Mesenteric fat pad (tissue), 1 donor: ENCODE data around the gene ACSS1. TPM values are rescaled to one million over a fixed set of nuclear protein-coding genes. Genes with fewer than 3 reads are reported as not detected.

Experiments
- DNase-seq: peaks from one replicate; pipeline ENCODE4 v3.0.0-alpha.2; 2020; ENCODE audit warnings: low spot score
- total RNA-seq: library from RNA; stranded (reverse); fragmentation: NEBNext Ultra II Directional; extraction: Animal tissue kit (Norgen Biotek cat#: 25700); gene quantifications from one replicate; pipeline ENCODE4 v1.2.1, GENCODE V29; 2021
- donor health status: DM: yes; HTN: yes; CAD: no.

Gene ACSS1
- total RNA-seq, 1 donor from 2014 or later: 14.3 TPM

- DNase-seq: no peak
Observed at GRCh38 chr20:25048519-25048952, 9.4 kb downstream of the ACSS1 start.

DNA sequence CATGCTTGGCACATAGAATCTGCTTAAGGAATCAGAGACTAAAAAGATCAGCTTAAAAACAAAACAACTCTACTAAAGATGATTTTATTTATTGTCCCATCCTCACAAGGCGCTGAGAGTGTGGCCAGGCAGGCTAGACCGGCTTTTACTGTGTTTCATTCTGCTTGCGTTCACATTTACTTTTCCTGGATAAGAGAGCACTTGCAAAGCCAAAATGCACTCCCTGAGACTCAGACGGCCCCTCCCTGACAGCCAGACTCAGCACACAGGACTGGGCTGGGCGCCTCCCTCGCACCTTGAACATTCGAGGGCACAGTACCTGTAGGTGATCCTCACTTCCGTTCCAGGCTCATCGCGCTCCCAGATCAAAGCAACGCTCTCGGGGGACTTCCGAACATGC is 10.2 kb downstream of the ACSS1 start:
- no peak for DNase-seq

GRCh38 chr20:25046736-25047666 is 10.9 kb downstream of the ACSS1 start:
- no peak for DNase-seq

- no peak for DNase-seq
Observed at GRCh38 chr20:25046181-25046641, 11.7 kb downstream of the ACSS1 start.

GRCh38 chr20:25045343-25045712 is 12.6 kb downstream of the ACSS1 start:
- DNase-seq: no peak

DNA sequence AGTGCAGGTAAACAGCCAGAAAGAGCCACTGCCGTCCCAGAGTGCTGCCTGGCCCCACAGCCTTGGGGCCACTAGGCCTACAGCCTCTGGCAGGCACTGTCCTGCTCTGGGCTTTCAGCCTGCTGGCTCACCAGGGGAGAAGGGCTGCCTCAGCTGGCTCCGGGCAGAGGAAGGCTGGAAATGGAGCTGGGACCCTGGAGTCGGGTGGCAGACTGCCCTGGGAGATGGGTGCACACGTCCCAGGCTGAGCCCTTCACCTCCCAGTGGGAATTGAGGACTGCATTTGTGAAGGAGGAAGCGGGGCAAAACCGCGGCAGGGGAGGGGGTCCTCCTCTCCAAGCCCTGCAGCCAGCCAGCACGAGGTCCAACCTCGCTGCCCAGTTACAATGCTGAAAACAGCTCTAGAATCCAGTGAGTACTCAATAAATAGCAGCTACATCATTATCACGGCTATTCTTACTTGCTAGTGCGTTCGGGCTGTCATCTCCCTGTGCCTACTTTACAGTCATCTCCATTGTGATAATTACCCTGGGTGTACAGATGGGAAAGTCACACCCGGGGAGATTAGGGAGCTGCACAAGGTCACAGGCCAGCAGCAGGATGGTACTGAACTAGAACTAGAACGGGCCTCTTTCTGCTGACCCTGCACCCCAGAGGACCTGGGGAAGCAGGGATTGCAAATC is 13.1 kb downstream of the ACSS1 start:
- DNase-seq: no peak

GRCh38 chr20:25044261-25044560 is 13.7 kb downstream of the ACSS1 start:
- no peak for DNase-seq

GRCh38 chr20:25043499-25044260 is 14.3 kb downstream of the ACSS1 start:
- DNase-seq: no peak

DNA sequence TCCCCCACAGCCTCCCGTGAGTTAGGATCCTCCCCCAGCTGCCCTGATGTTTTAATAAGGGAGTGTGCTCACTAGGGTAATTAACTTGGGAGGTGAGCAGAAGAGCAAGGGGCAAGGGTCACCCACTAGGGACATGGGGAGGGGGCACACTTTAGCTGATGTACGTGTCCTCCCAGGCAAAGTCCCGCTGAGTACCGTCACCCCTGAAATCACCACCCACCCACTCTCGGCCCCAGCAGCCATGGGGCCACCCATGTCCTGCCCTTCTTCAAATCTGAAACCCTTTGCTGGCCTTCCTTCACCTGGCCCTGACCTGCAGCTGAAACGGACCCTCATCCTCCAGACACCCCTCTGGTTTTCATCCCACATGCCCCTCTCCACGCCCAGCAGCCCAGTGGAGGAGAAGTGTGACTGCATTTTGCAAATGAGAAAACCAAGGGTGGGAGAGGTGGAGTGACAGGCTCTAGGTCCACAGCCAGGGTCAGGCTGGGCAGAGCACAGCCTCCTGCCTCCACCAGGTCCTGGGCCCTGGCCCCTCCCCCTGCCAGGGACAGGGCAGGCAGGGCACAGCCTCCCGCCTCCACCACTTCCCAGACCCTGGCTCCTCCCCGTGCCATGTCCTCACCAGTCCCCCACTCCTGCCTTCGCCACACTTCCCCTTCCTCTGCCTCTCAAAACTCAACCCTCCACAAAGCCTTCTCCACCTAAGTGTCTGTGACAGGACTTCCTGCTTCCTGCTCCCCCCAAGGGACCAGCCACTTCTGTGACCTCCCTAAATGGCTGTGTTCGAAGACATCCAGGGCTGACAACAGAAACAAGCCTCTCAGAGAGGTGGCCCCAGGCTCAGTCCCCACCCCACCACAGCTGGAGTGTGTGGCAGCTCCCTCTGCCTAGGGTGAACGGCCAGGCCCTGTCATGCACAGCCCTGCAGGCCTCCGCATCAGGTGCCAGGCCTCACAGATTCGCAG is 15.1 kb downstream of the ACSS1 start:
- DNase-seq: no peak

DNA sequence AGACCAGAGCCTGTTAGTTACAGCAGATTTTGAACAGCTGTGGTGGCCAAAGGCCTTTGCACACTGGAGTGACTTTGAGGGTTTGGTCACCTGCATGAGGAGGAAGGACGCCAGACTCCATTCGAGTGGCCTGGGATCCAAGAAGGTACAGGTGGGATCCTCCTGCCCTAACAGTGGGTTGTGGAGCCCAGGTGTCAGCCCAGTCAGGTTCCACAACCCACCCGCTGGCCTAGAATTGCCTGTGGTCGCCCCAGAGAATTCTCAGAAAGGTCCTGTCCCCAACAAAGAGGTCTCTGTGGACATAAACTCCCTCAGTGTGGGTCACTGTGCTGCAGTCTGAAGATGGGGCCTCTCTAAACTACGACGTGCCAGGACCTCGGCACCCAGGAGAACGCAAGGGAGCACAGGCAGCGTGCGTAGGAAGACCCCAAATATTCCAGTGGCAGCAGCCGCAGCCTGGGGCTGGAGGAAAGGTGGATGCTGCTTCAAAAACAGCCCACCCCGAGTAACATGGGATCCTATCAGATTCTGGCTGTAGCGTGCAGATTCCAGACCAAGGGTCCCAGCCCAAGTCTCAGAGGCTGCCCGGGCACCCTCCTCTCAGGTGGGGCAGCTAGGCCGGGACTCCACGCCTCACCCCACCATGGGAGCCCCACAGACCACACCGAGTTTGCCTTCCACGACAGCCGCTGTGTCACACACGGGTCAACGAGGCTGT is 16.0 kb downstream of the ACSS1 start:
- no peak for DNase-seq

- DNase-seq: no peak
Observed at GRCh38 chr20:25040438-25040831, 17.5 kb downstream of the ACSS1 start.

DNA sequence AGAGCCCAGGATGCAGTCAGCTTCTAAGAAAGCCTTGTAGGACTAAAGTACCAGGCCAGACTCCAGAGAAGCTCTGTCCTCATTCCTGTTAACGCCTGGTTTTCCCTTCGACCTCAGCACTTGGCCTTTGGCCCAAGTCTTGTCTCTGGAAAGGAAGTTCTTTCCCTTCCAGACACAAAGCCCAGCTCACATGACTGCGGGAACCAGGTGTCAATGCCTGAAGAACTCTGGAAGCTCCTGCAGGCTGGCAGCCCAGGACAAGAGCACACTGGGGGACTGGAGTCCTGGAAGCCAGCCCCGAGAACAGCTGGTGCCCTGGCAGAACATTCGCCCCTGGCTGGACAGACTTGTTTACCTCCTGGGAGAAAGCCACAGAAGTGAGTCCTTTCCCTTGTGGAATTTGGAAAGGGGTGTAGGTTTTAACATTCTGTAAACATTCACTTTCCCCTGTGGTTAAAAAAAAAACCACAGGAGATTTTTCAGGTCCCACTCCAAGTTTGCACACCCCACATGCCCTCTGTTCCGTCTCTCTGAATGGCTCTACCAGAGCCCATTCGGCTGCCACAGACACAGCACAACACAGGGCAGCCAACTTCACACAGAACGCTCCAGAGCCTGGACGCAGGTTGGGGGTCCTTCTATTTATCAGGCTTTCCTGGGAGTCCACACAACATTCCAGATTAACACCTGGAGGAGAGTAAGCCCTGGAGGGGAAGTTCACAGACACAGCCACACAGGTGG is 18.1 kb downstream of the ACSS1 start:
- DNase-seq: no peak

DNA sequence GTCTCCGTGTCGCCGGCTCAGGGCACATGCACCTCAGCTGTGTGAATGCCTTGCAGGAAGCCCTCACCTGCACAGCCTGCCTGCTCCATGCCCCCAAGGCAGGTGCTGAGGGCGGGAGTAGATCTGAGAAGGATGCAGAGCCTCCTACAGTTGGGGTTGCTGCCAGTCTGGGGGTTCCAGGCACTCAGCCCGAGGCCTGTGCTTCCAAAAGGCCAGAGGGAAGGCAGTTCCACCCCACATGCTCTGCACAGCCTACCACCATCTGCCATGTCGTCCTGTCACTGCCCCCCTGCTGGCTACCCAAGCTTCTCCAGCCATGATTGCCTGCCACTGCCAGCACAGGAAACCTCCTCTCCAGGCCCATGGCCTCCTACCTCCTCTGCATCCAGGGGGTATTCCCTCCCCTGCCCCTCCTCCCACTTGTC is 19.3 kb downstream of the ACSS1 start:
- DNase-seq: no peak

DNA sequence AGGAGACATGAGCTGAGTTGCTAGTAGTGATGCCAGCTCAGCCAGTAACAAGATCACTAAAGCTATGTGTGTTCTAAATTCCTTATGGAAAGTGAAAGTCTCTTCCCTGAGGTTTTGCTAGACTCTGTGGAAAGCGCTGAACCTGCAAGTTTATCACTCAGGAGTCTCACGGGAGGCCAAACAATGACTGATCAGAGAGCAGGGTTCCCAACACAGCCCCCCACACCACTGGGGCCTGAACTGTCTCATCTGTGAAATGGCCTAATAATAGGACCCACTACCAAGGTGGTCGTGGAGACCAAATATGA is 19.9 kb downstream of the ACSS1 start:
- DNase-seq: no peak

GRCh38 chr20:25037288-25038102 is 20.4 kb downstream of the ACSS1 start:
- no peak for DNase-seq

DNA sequence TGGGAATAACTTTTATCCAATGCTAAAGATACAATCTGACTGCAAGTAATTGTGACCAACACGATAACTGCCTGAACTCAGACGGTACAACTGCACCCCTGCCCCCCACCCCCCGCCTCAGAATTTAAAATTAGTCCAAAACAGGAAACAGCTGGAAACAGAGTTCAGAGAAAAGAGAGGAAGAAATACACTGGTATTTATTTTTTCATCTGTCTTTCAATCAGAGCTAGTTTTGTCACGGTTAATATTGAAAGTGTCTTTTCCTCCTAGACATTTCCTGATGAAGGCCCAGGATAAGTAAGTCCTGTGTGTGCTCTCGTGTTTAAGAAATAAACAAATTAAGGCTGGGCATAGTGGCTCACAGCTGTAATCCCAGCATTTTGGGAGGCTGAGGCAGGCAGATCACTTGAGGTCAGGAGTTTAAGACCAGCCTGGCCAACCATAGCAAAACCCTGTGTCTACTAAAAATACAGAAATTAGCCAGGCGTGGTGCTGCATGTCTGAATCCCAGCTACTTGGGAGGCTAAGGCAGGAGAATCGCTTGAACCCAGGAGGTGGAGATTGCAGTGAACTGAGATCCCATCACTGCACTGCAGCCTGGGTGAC is 21.5 kb downstream of the ACSS1 start:
- no peak for DNase-seq

DNA sequence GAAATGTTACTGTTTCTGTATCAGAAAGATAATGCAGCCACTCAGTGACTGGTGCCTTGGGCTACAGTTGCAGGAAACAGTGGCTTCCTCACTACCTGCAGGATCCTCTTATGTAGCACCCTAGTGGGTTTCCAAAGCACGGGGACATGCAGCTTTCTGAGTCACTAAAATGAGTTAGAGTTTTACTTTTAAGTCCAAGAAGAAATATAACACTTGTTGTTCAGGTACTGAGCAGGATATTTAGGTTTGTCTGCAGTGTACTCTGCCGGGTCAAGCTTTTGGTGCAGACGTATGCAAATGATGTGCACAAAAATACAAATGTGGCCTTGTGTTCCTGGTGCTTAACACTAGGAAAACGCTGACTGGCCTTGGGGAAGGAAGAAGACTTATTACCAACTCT is 22.0 kb downstream of the ACSS1 start:
- no peak for DNase-seq

DNA sequence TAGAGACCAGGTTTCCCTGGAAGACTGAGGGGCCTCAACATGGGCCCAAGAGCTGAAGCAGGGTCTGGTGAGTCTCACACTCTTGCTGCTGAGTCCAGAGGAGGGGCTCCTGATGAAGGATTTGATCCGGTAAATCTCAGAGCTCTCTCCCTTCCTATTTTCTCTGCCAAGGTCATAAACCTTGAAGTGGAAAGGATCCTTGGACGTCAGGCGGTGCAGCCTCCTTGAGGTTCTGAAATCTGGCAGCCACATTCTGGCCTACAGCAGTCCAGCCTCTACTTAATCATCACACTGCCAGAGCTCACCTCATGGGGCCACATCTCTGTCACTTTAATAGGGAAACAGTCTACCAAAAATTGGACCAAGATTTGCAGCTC is 24.0 kb downstream of the ACSS1 start:
- no peak for DNase-seq
